HepG2 (cell line): ENCODE measurements around the gene ATP2C2. TPM values are rescaled to one million over a fixed set of nuclear protein-coding genes. Genes with fewer than 3 reads are reported as not detected.

ENCODE experiments used
- ATAC-seq: fragments of 200-7000 bp; cut with Tn5 transposase; 3 replicates; pipeline ENCODE4 v1.9.1; 2020; ENCODE audit warnings: mild to moderate bottlenecking, moderate library complexity
- BruUV-seq: library from RNA; stranded (reverse); fragments of 400-500 nt; replicated peaks from 2 replicates; lab custom pipeline; 2021; lab: Mats Ljungman, UMichigan
- CTCF ChIA-PET: fragments of 300-600 bp; formaldehyde crosslinking; extraction: SDS; loops from one replicate; lab custom pipeline; 2021; ENCODE audit warnings: low total read pairs, inconsistent platforms, low intra/inter-chr PET ratio; lab: Yijun Ruan, JAX
- POLR2A ChIA-PET: fragments of 350-600 bp; sonication (Branson Sonifier 250); formaldehyde crosslinking; loops from one replicate; lab custom pipeline; 2020; ENCODE audit warnings: antibody characterized with exemption, inconsistent platforms; lab: Yijun Ruan, JAX
- DNase-seq: peaks from one replicate; pipeline ENCODE4 v3.0.0-alpha.2; 2015; ENCODE audit warnings: low spot score
- FAIRE-seq: peaks from 3 replicates; lab custom pipeline; 2011; peaks lifted over from hg19 to GRCh38; lab: Jason Lieb, UNC
- H2AFZ ChIP-seq: one replicate; pipeline ENCODE4 v1.6.1; 2011; ENCODE audit warnings: low read length, inconsistent platforms
- H3K27ac ChIP-seq: fragments of 300-600 bp; 3 replicates; pipeline ENCODE4 v1.8.0; 2011; ENCODE audit warnings: mixed run types, mild to moderate bottlenecking, mixed read lengths, low read length, inconsistent platforms; ENCODE audit not compliant: insufficient read depth; ENCODE audit errors: extremely low read length
- H3K27me3 ChIP-seq, 2 experiments: fragments of 200-600 bp in 1 of 2; 2 replicates in 1 of 2; 3 replicates in 1 of 2; pipeline versions ENCODE4 v1.6.0 to v1.8.0; 2011; ENCODE audit warnings: low read length in 2 of 2, mild to moderate bottlenecking in 2 of 2, moderate library complexity in 2 of 2, inconsistent platforms in 1 of 2; ENCODE audit not compliant: insufficient read depth in 2 of 2, control insufficient read depth in 1 of 2
- H3K36me3 ChIP-seq, 2 experiments: fragments of 200-600 bp in 1 of 2; replicated peaks in 1 of 2; 2 replicates in 1 of 2; 3 replicates in 1 of 2; pipeline versions ENCODE4 v1.5.1 to v1.8.0; 2011; ENCODE audit warnings: low read length in 2 of 2, inconsistent platforms in 1 of 2; ENCODE audit not compliant: insufficient read depth in 2 of 2, control insufficient read depth in 1 of 2
- H3K4me1 ChIP-seq: 2 replicates; pipeline ENCODE4 v1.5.1; 2012; ENCODE audit warnings: low read length, inconsistent platforms; ENCODE audit not compliant: insufficient read depth
- H3K4me2 ChIP-seq: 2 replicates; pipeline ENCODE4 v1.6.0; 2011; ENCODE audit warnings: low read depth, low read length, inconsistent platforms
- H3K4me3 ChIP-seq, 3 experiments: fragments of 200-600 bp in 1 of 3; sonication (generic), shearing (Covaris generic) in 1 of 3; replicated peaks in 1 of 3; 2 replicates each; pipeline ENCODE4 v1.5.1; 2011 to 2016; ENCODE audit warnings: low read length in 3 of 3, inconsistent platforms in 2 of 3, low read depth in 2 of 3, mild to moderate bottlenecking in 2 of 3, control low read depth in 1 of 3, mixed read lengths in 1 of 3; ENCODE audit not compliant: insufficient read depth in 1 of 3
- H3K79me2 ChIP-seq: one replicate; pipeline ENCODE4 v1.6.1; 2011; ENCODE audit warnings: low read length, inconsistent platforms; ENCODE audit not compliant: insufficient read depth
- H3K9ac ChIP-seq: 2 replicates; pipeline ENCODE4 v1.6.0; 2011; ENCODE audit warnings: mild to moderate bottlenecking, low read depth, low read length, inconsistent platforms; ENCODE audit not compliant: insufficient read depth
- H3K9me3 ChIP-seq: 2 replicates; pipeline ENCODE4 v1.5.1; 2012; ENCODE audit warnings: mild to moderate bottlenecking, low read length
- H4K20me1 ChIP-seq: 2 replicates; pipeline ENCODE4 v1.6.0; 2011; ENCODE audit warnings: inconsistent platforms, mild to moderate bottlenecking, low read length, moderate library complexity; ENCODE audit not compliant: insufficient read depth
- CEBPG ChIP-seq: IDR thresholded peaks from 2 replicates; pipeline ENCODE4 v1.6.1; 2016
- DMAP1 ChIP-seq: IDR thresholded peaks from 2 replicates; pipeline ENCODE4 v1.6.1; 2016
- FOXA3 ChIP-seq: IDR thresholded peaks from 2 replicates; pipeline ENCODE4 v1.6.1; 2016; ENCODE audit warnings: missing genetic modification reagents, missing compliant biosample characterization
- HNF4A ChIP-seq: sonication (generic); formaldehyde crosslinking; IDR thresholded peaks from 2 replicates; pipeline ENCODE4 v1.4.0; 2020; ENCODE audit warnings: missing genetic modification reagents
- HOXD1 ChIP-seq: sonication (generic); formaldehyde crosslinking; IDR thresholded peaks from 2 replicates; pipeline ENCODE4 v1.5.0; 2020; ENCODE audit warnings: missing genetic modification reagents
- IKZF4 ChIP-seq: sonication (generic); formaldehyde crosslinking; IDR thresholded peaks from 2 replicates; pipeline ENCODE4 v1.5.1; 2020; ENCODE audit warnings: borderline replicate concordance, mild to moderate bottlenecking, low read depth, missing genetic modification reagents; ENCODE audit errors: not compliant biosample characterization
- KDM2A ChIP-seq: sonication (generic); formaldehyde crosslinking; IDR thresholded peaks from 2 replicates; pipeline ENCODE4 v1.4.0; 2020; ENCODE audit warnings: low read depth, missing genetic modification reagents, borderline replicate concordance
- KLF6 ChIP-seq: IDR thresholded peaks from 2 replicates; pipeline ENCODE4 v1.8.0; 2016; ENCODE audit warnings: missing biosample characterization, missing genetic modification reagents
- SMAD1 ChIP-seq: sonication (generic); formaldehyde crosslinking; IDR thresholded peaks from 2 replicates; pipeline ENCODE4 v1.4.0; 2020; ENCODE audit warnings: missing genetic modification reagents, low read depth, mild to moderate bottlenecking, borderline replicate concordance
- SNRNP70 ChIP-seq: fragments of 200-400 bp; formaldehyde crosslinking; IDR thresholded peaks from 2 replicates; pipeline ENCODE4 v1.6.1; 2017; ENCODE audit warnings: mild to moderate bottlenecking, low read depth, low read length, moderate library complexity
- SOX5 ChIP-seq: IDR thresholded peaks from 2 replicates; pipeline ENCODE4 v1.6.1; 2016; ENCODE audit warnings: borderline replicate concordance
- TEAD2 ChIP-seq: sonication (generic); formaldehyde crosslinking; IDR thresholded peaks from 2 replicates; pipeline ENCODE4 v1.9.0; 2021; ENCODE audit warnings: missing genetic modification reagents
- THAP11 ChIP-seq: IDR thresholded peaks from 2 replicates; pipeline ENCODE4 v1.6.1; 2016; ENCODE audit warnings: missing biosample characterization, missing genetic modification reagents
- ZKSCAN5 ChIP-seq: sonication (generic); formaldehyde crosslinking; IDR thresholded peaks from 2 replicates; pipeline ENCODE4 v1.5.1; 2020; ENCODE audit warnings: mild to moderate bottlenecking, missing genetic modification reagents
- ZNF354B ChIP-seq: sonication (generic); formaldehyde crosslinking; IDR thresholded peaks from 2 replicates; pipeline ENCODE4 v1.8.0; 2022; ENCODE audit warnings: mild to moderate bottlenecking, missing genetic modification reagents
- ZNF441 ChIP-seq: sonication (generic); formaldehyde crosslinking; IDR thresholded peaks from 2 replicates; pipeline ENCODE4 v1.7.0; 2021; ENCODE audit warnings: missing genetic modification reagents, borderline replicate concordance
- ZNF556 ChIP-seq: sonication (generic); formaldehyde crosslinking; IDR thresholded peaks from 2 replicates; pipeline ENCODE4 v1.4.0; 2020; ENCODE audit warnings: mild to moderate bottlenecking, missing genetic modification reagents, borderline replicate concordance
- ZNF83 ChIP-seq: sonication (generic); formaldehyde crosslinking; IDR thresholded peaks from 2 replicates; pipeline ENCODE4 v1.4.0; 2020; ENCODE audit warnings: missing genetic modification reagents, mild to moderate bottlenecking, borderline replicate concordance
- WGBS: methylation state at CpG from one replicate; pipeline ENCODE4 v1.1.6; 2017; ENCODE audit warnings: low lambda C conversion rate; 5-methylcytosine and 5-hydroxymethylcytosine counted together
- in situ Hi-C: cut with HindIII; loops from 2 replicates; pipeline ENCODE4 v1.10.0; 2017; ENCODE audit warnings: low pct_unique_long_range_greater_than_20kb; ENCODE audit not compliant: extremely low pct_ligation_motif_present
- intact Hi-C: fragments of 100-400 bp; cut with micrococcal nuclease; formaldehyde crosslinking; loops from one replicate; pipeline ENCODE4 v1.10.0; 2022; ENCODE audit not compliant: unreplicated experiment
- polyA plus RNA-seq, 8 experiments: library from polyadenylated mRNA; depleted of rRNA in 3 of 8; stranded (reverse) in 7 of 8; unstranded in 1 of 8; fragments of >200 nt; fragmentation: Illumina TruSeq in 4 of 8; extraction: Trizol in 4 of 8; gene quantifications; 2 replicates each; pipeline versions ENCODE4 v1.2.1 to v1.2.3, GENCODE V29; 2011 to 2016; ENCODE audit warnings: low read depth in 4 of 8, missing spikeins in 1 of 8, mixed read lengths in 1 of 8; ENCODE audit not compliant: insufficient read depth in 1 of 8
- total RNA-seq, 5 experiments: library from RNA; depleted of rRNA; stranded (reverse); fragments of >200 nt; fragmentation: Illumina TruSeq; extraction: Trizol; gene quantifications; 2 replicates each; pipeline ENCODE4 v1.2.3, GENCODE V29; 2016; ENCODE audit warnings: low read depth in 1 of 5
- TF ChIP-seq, protein P1 (sequence below): IDR thresholded peaks from 2 replicates; pipeline ENCODE4 v1.6.1; 2016; ENCODE audit warnings: low read depth
- TF ChIP-seq, protein P2 (sequence below): sonication (generic); formaldehyde crosslinking; IDR thresholded peaks from 2 replicates; pipeline ENCODE4 v1.4.0; 2020; ENCODE audit warnings: mild to moderate bottlenecking, missing genetic modification reagents
- TF ChIP-seq, protein P3 (sequence below): IDR thresholded peaks from 2 replicates; pipeline ENCODE4 v1.6.1; 2018; ENCODE audit warnings: missing genetic modification reagents, mild to moderate bottlenecking, missing compliant biosample characterization

ATP2C2 gene
- total and polyA plus RNA-seq, 2 of the 13 experiments (the other 11 are each of a cell fraction or from before 2014, with no cell fraction given) = 0.07 TPM; not detected in 1

DNA sequence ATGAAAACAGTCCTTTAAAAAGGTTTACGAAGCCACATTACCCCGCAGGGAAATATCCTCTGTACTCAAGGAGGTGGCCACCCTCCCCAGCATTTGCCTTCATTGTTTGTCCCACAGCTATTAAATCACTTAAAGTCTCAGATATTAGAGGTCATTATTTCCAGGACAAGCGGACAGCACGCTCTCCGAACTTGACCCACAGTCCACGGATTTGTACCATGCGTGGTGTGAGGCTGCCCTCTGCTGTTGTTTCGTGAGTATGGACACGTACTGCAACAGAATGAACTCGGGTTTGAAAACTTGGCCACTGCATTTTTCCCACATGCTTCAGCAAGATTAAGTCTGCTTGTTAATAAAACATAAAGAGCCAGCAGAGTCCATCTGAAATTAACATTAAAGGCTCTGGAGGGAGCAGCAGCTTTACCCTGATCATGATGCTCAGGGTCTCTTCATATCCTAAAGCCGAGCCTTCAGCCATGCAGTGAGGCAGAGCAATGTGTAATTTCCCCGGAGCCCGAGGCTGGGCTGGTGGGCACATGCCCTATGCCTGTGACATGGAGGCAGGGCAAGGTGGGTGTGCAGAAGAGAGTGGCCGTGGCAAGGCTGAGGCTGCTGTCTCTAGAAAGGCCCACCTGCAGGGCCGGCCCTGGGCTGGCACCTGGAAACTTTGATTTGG is 116.4 kb downstream of the ATP2C2 start:
- WGBS = 65% methylated on average over 15 of the region's 15 CpGs
- H3K27me3 ChIP-seq = no peaks in the 10 kb centered on the region
- no peaks in the 10 kb centered on the region for H4K20me1 ChIP-seq
- no peak overlapping the region for H3K4me2 ChIP-seq
- H2AFZ ChIP-seq = no peak overlapping the region
- in situ Hi-C loops (loop anchor here (5.0 kb wide), 1 partner anchor 207 kb away; no protein-coding TSS in a partner anchor), intact Hi-C loops (no loop called here)
- POLR2A ChIA-PET = no interaction called here
- no peaks in the 10 kb centered on the region for H3K79me2 ChIP-seq
- H3K27ac ChIP-seq = no peak overlapping the region
- no peak overlapping the region for H3K9ac ChIP-seq
- DNase-seq (peak; percentile 62), FAIRE-seq (peak; percentile 92), ATAC-seq (peak; percentile 81)
- H3K4me1 ChIP-seq = no peaks in the 10 kb centered on the region
- peaks cover 2 to 15% of the 10 kb centered on the region in 2 experiments; a peak in 4 of 5 replicates for H3K36me3 ChIP-seq
- CTCF ChIA-PET = interaction anchor here (0.9 to 3.0 kb wide), 5 partner anchors 177 to 527 kb away, joined by 3 to 62 read pairs (median 3); partner anchors contain the start of gene TAF1C
- BruUV-seq = no TSS peak
- no peak overlapping the region for H3K4me3 ChIP-seq
- no peaks in the 10 kb centered on the region for H3K9me3 ChIP-seq
- TF ChIP-seq ZKSCAN5 (CRISPR knock-in tag) (no peak), THAP11 (CRISPR knock-in tag) (no peak), KLF6 (CRISPR knock-in tag) (no peak; the same call in 1 of the 2 replicates), SOX5 (CRISPR knock-in tag) (0 out of 2 replicates have a peak, but pooled peaks have one; percentile 14), SMAD1 (CRISPR knock-in tag) (no peak), CEBPG (no peak), ZNF83 (CRISPR knock-in tag) (0 out of 2 replicates have a peak, but pooled peaks have one; percentile 37), HNF4A (CRISPR knock-in tag) (peak; percentile 54), HOXD1 (CRISPR knock-in tag) (no peak), DMAP1 (CRISPR knock-in tag) (no peak), ZNF441 (CRISPR knock-in tag) (0 out of 2 replicates have a peak, but pooled peaks have one; percentile 32), SNRNP70 (no peak), ZNF556 (CRISPR knock-in tag) (0 out of 2 replicates have a peak, but pooled peaks have one; percentile 18), FOXA3 (no peak), KDM2A (CRISPR knock-in tag) (peak; percentile 65), IKZF4 (CRISPR knock-in tag) (no peak), ZNF354B (CRISPR knock-in tag) (no peak), TEAD2 (CRISPR knock-in tag) (no peak)
- TF ChIP-seq, protein P1, sequence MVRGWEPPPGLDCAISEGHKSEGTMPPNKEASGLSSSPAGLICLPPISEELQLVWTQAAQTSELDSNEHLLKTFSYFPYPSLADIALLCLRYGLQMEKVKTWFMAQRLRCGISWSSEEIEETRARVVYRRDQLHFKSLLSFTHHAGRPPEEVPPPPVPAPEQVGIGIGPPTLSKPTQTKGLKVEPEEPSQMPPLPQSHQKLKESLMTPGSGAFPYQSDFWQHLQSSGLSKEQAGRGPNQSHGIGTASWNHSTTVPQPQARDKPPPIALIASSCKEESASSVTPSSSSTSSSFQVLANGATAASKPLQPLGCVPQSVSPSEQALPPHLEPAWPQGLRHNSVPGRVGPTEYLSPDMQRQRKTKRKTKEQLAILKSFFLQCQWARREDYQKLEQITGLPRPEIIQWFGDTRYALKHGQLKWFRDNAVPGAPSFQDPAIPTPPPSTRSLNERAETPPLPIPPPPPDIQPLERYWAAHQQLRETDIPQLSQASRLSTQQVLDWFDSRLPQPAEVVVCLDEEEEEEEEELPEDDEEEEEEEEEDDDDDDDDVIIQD = no peak
- TF ChIP-seq, protein P2, sequence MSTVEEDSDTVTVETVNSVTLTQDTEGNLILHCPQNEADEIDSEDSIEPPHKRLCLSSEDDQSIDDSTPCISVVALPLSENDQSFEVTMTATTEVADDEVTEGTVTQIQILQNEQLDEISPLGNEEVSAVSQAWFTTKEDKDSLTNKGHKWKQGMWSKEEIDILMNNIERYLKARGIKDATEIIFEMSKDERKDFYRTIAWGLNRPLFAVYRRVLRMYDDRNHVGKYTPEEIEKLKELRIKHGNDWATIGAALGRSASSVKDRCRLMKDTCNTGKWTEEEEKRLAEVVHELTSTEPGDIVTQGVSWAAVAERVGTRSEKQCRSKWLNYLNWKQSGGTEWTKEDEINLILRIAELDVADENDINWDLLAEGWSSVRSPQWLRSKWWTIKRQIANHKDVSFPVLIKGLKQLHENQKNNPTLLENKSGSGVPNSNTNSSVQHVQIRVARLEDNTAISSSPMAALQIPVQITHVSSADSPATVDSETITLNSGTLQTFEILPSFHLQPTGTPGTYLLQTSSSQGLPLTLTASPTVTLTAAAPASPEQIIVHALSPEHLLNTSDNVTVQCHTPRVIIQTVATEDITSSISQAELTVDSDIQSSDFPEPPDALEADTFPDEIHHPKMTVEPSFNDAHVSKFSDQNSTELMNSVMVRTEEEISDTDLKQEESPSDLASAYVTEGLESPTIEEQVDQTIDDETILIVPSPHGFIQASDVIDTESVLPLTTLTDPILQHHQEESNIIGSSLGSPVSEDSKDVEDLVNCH = no peak
- TF ChIP-seq, protein P3, sequence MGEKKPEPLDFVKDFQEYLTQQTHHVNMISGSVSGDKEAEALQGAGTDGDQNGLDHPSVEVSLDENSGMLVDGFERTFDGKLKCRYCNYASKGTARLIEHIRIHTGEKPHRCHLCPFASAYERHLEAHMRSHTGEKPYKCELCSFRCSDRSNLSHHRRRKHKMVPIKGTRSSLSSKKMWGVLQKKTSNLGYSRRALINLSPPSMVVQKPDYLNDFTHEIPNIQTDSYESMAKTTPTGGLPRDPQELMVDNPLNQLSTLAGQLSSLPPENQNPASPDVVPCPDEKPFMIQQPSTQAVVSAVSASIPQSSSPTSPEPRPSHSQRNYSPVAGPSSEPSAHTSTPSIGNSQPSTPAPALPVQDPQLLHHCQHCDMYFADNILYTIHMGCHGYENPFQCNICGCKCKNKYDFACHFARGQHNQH (CRISPR knock-in tag) = peak; percentile 64; the same call in 1 of the 2 replicates
